H1 (cell line): ENCODE measurements around the gene CALML4. TPM values are rescaled to one million over a fixed set of nuclear protein-coding genes. Genes with fewer than 3 reads are reported as not detected.

Experiments
- CTCF ChIA-PET: fragments of 300-600 bp; sonication (Branson Sonifier 250); formaldehyde crosslinking; loops from one replicate; lab custom pipeline; 2021; ENCODE audit not compliant: partially characterized antibody; lab: Charles Lee
- POLR2A ChIA-PET: fragments of 300-600 bp; sonication (Branson Sonifier 250); formaldehyde crosslinking; loops from one replicate; lab custom pipeline; 2021; ENCODE audit warnings: inconsistent platforms; ENCODE audit not compliant: partially characterized antibody; lab: Charles Lee
- DNase-seq, 2 experiments: peaks; one replicate each; pipeline versions ENCODE4 v3.0.0 to v3.0.0-alpha.2; 2010 to 2022; ENCODE audit warnings: low spot score in 2 of 2, low read depth in 1 of 2, mixed read lengths in 1 of 2
- FAIRE-seq: peaks from 2 replicates; lab custom pipeline; 2011; peaks lifted over from hg19 to GRCh38; lab: Jason Lieb, UNC
- H2AFZ ChIP-seq: 2 replicates; pipeline ENCODE4 v1.8.1; 2012; ENCODE audit warnings: low read length, inconsistent platforms
- H2AK5ac ChIP-seq: 2 replicates; pipeline ENCODE4 v1.6.1; 2013; ENCODE audit warnings: low read depth, low read length
- H2BK120ac ChIP-seq: replicated peaks from 2 replicates; pipeline ENCODE3; 2013; ENCODE audit warnings: low read depth, low read length, inconsistent platforms
- H2BK12ac ChIP-seq: 2 replicates; pipeline ENCODE4 v1.6.1; 2013; ENCODE audit warnings: low read depth, low read length
- H2BK15ac ChIP-seq: 2 replicates; pipeline ENCODE4 v1.6.1; 2013; ENCODE audit warnings: low read length
- H2BK20ac ChIP-seq: 2 replicates; pipeline ENCODE4 v1.6.1; 2013; ENCODE audit warnings: low read length
- H2BK5ac ChIP-seq: 2 replicates; pipeline ENCODE4 v1.6.1; 2013; ENCODE audit warnings: low read depth, low read length
- H3K14ac ChIP-seq: 2 replicates; pipeline ENCODE4 v1.6.1; 2013; ENCODE audit warnings: inconsistent platforms; ENCODE audit not compliant: insufficient read length
- H3K18ac ChIP-seq: 2 replicates; pipeline ENCODE4 v1.6.1; 2013; ENCODE audit warnings: low read length; ENCODE audit errors: extremely low read depth
- H3K23ac ChIP-seq: 2 replicates; pipeline ENCODE4 v1.6.1; 2013; ENCODE audit warnings: inconsistent platforms; ENCODE audit not compliant: insufficient read length
- H3K23me2 ChIP-seq: 2 replicates; pipeline ENCODE4 v1.6.1; 2013; ENCODE audit warnings: low read depth, low read length
- H3K27ac ChIP-seq: 2 replicates; pipeline ENCODE4 v1.6.1; 2011; ENCODE audit warnings: low read depth, low read length, inconsistent platforms
- H3K27me3 ChIP-seq, 4 experiments: replicated peaks in 1 of 4; 1 replicate in 1 of 4; 2 replicates in 3 of 4; pipeline versions ENCODE4 v1.6.1 to v1.8.1; 2011 to 2013; ENCODE audit warnings: low read length in 3 of 4, mild to moderate bottlenecking in 3 of 4, inconsistent platforms in 2 of 4, mixed read lengths in 2 of 4, moderate library complexity in 1 of 4; ENCODE audit not compliant: control insufficient read depth in 3 of 4, insufficient read depth in 3 of 4; ENCODE audit errors: extremely low read depth in 1 of 4
- H3K36me3 ChIP-seq, 4 experiments: 2 replicates each; pipeline versions ENCODE4 v1.6.1 to v1.8.1; 2011 to 2013; ENCODE audit warnings: mild to moderate bottlenecking in 4 of 4, low read length in 3 of 4, moderate library complexity in 2 of 4, control low read depth in 1 of 4, inconsistent platforms in 1 of 4; ENCODE audit not compliant: insufficient read depth in 4 of 4, control insufficient read depth in 2 of 4
- H3K4ac ChIP-seq: replicated peaks from 2 replicates; pipeline ENCODE3; 2013; ENCODE audit warnings: low read length, low read depth, mixed read lengths, inconsistent platforms; ENCODE audit not compliant: insufficient read length
- H3K4me1 ChIP-seq, 4 experiments: replicated peaks in 1 of 4; 1 replicate in 1 of 4; 2 replicates in 3 of 4; pipeline versions ENCODE4 v1.6.1 to v1.8.1; 2011 to 2013; ENCODE audit warnings: low read length in 3 of 4, inconsistent platforms in 2 of 4, mixed read lengths in 1 of 4; ENCODE audit not compliant: insufficient read depth in 4 of 4, control insufficient read depth in 3 of 4
- H3K4me2 ChIP-seq, 2 experiments: 2 replicates each; pipeline versions ENCODE4 v1.6.1 to v1.8.1; 2011 to 2013; ENCODE audit warnings: low read depth in 2 of 2, low read length in 2 of 2, control low read depth in 1 of 2, inconsistent platforms in 1 of 2, mild to moderate bottlenecking in 1 of 2; ENCODE audit not compliant: insufficient read depth in 1 of 2
- H3K4me3 ChIP-seq, 4 experiments: fragments of 200-600, 300-600 bp in 1 of 4; sonication (generic), shearing (Covaris generic), sonication (Bioruptor Twin) in 1 of 4; 2 replicates each; pipeline versions ENCODE4 v1.5.1 to v1.8.1; 2011 to 2016; ENCODE audit warnings: low read length in 4 of 4, low read depth in 3 of 4, control low read depth in 2 of 4, inconsistent platforms in 2 of 4, mild to moderate bottlenecking in 2 of 4, mixed read lengths in 1 of 4, moderate library complexity in 1 of 4; ENCODE audit not compliant: insufficient read depth in 2 of 4; ENCODE audit errors: extremely low read depth in 1 of 4
- H3K56ac ChIP-seq: replicated peaks from 2 replicates; pipeline ENCODE3; 2013; ENCODE audit warnings: low read depth, mild to moderate bottlenecking, mixed read lengths, low read length, inconsistent platforms; ENCODE audit not compliant: insufficient read length
- H3K79me1 ChIP-seq: 2 replicates; pipeline ENCODE4 v1.6.1; 2013; ENCODE audit warnings: low read depth, low read length, control low read depth
- H3K79me2 ChIP-seq, 2 experiments: 2 replicates each; pipeline versions ENCODE4 v1.6.1 to v1.8.1; 2012 to 2013; ENCODE audit warnings: low read length in 2 of 2, mild to moderate bottlenecking in 2 of 2, inconsistent platforms in 1 of 2; ENCODE audit not compliant: insufficient read depth in 2 of 2, control insufficient read depth in 1 of 2
- H3K9ac ChIP-seq, 4 experiments: replicated peaks in 1 of 4; 1 replicate in 1 of 4; 2 replicates in 3 of 4; pipeline versions ENCODE4 v1.6.1 to v1.8.1; 2011 to 2013; ENCODE audit warnings: low read depth in 3 of 4, low read length in 3 of 4, control low read depth in 2 of 4, mild to moderate bottlenecking in 2 of 4, moderate library complexity in 2 of 4, inconsistent platforms in 1 of 4; ENCODE audit errors: extremely low read depth in 1 of 4
- H3K9me3 ChIP-seq, 2 experiments: 2 replicates each; pipeline versions ENCODE4 v1.6.1 to v1.8.1; 2012 to 2013; ENCODE audit warnings: mild to moderate bottlenecking in 2 of 2, moderate library complexity in 2 of 2, control low read depth in 1 of 2, inconsistent platforms in 1 of 2, low read depth in 1 of 2, low read length in 1 of 2, mixed read lengths in 1 of 2; ENCODE audit not compliant: insufficient read depth in 2 of 2
- H4K20me1 ChIP-seq, 2 experiments: replicated peaks in 1 of 2; 2 replicates each; pipeline versions ENCODE3 to v1.8.1; 2011 to 2013; ENCODE audit warnings: inconsistent platforms in 2 of 2, low read length in 2 of 2, mild to moderate bottlenecking in 1 of 2; ENCODE audit not compliant: insufficient read depth in 2 of 2, control insufficient read depth in 1 of 2
- H4K5ac ChIP-seq: 2 replicates; pipeline ENCODE4 v1.6.1; 2013; ENCODE audit warnings: low read length, low read depth, mixed read lengths, inconsistent platforms; ENCODE audit not compliant: insufficient read length
- H4K8ac ChIP-seq: 2 replicates; pipeline ENCODE4 v1.8.0; 2013; ENCODE audit warnings: mild to moderate bottlenecking, moderate library complexity, low read length, inconsistent platforms; ENCODE audit not compliant: insufficient read depth; ENCODE audit errors: extremely low read depth
- H4K91ac ChIP-seq: replicated peaks from 2 replicates; pipeline ENCODE3; 2013; ENCODE audit warnings: low read length, mixed read lengths, inconsistent platforms; ENCODE audit not compliant: insufficient read length
- BCL11A ChIP-seq, 2 experiments: IDR thresholded peaks; one replicate each; pipeline ENCODE4 v1.6.1; 2011; ENCODE audit warnings: low read depth in 2 of 2, low read length in 2 of 2, mild to moderate bottlenecking in 2 of 2
- CBX8 ChIP-seq: fragments of 300-800, 300-1000 bp; sonication (generic); IDR thresholded peaks from 2 replicates; pipeline ENCODE4 v1.7.1; 2016; ENCODE audit warnings: low read depth, low read length, borderline replicate concordance
- CHD2 ChIP-seq: IDR thresholded peaks from 2 replicates; pipeline ENCODE4 v1.6.1; 2012; ENCODE audit warnings: low read length, improper control_type of control experiment
- CTBP2 ChIP-seq: IDR thresholded peaks from 2 replicates; pipeline ENCODE4 v1.7.0; 2011; ENCODE audit warnings: borderline replicate concordance, mild to moderate bottlenecking, moderate library complexity, mixed read lengths, low read length; ENCODE audit not compliant: insufficient read depth, insufficient read length
- EGR1 ChIP-seq: IDR thresholded peaks from 2 replicates; pipeline ENCODE4 v1.6.1; 2011; ENCODE audit warnings: low read depth, low read length, borderline replicate concordance
- FOSL1 ChIP-seq: IDR thresholded peaks from 2 replicates; pipeline ENCODE4 v1.6.1; 2011; ENCODE audit warnings: mild to moderate bottlenecking, low read depth, low read length, moderate library complexity; ENCODE audit not compliant: insufficient read depth
- JUN ChIP-seq: IDR thresholded peaks from 2 replicates; pipeline ENCODE4 v1.6.1; 2011; ENCODE audit warnings: low read depth, mild to moderate bottlenecking, improper control_type of control experiment, low read length
- MAFK ChIP-seq: IDR thresholded peaks from 2 replicates; pipeline ENCODE4 v1.6.1; 2012; ENCODE audit warnings: low read depth, mild to moderate bottlenecking, improper control_type of control experiment, low read length
- SIN3A ChIP-seq, 2 experiments: IDR thresholded peaks in 1 of 2; conservative IDR thresholded peaks in 1 of 2; 2 replicates each; pipeline ENCODE4 v1.6.1; 2011 to 2012; ENCODE audit warnings: low read length in 2 of 2, improper control_type of control experiment in 1 of 2, low read depth in 1 of 2, mild to moderate bottlenecking in 1 of 2
- SIRT6 ChIP-seq: IDR thresholded peaks from one replicate; pipeline ENCODE4 v1.7.1; 2012; ENCODE audit warnings: low read length, inconsistent platforms
- SP2 ChIP-seq: IDR thresholded peaks from 2 replicates; pipeline ENCODE4 v1.6.1; 2012; ENCODE audit warnings: mild to moderate bottlenecking, low read length, inconsistent platforms
- TCF12 ChIP-seq: IDR thresholded peaks from 2 replicates; pipeline ENCODE4 v1.6.1; 2011; ENCODE audit warnings: low read depth, mild to moderate bottlenecking, low read length
- WGBS, 2 experiments: shearing (Covaris generic) in 1 of 2; methylation state at CpG; one replicate each; pipeline versions ENCODE4 v1.1.6 to v1.1.7; 2013 to 2015; ENCODE audit warnings: low lambda C conversion rate in 2 of 2, mixed read lengths in 2 of 2, inconsistent platforms in 1 of 2, low coverage in 1 of 2, missing lambda C conversion rate in 1 of 2; ENCODE audit not compliant: insufficient replicate concordance in 2 of 2, insufficient coverage in 1 of 2, insufficient read length in 1 of 2; ENCODE audit errors: extremely low coverage in 1 of 2, missing lambda C conversion rate in 1 of 2; 5-methylcytosine and 5-hydroxymethylcytosine counted together
- polyA plus RNA-seq, 7 experiments: library from polyadenylated mRNA; depleted of rRNA in 3 of 7; stranded (reverse) in 5 of 7; unstranded in 2 of 7; fragments of >200 nt in 5 of 7; fragments of 200-250 nt in 2 of 7; gene quantifications; 1 replicate in 5 of 7; 2 replicates in 1 of 7; 4 replicates in 1 of 7; pipeline versions ENCODE4 v1.2.1 to v1.2.3, GENCODE V29; 2011 to 2013; ENCODE audit warnings: missing spikeins in 2 of 7, mixed read lengths in 2 of 7
- total RNA-seq: library from RNA; stranded (reverse); fragmentation: NEBNext Ultra II Directional; extraction: Animal tissue kit (Norgen Biotek cat#: 25700); gene quantifications from 2 replicates; pipeline ENCODE4 v1.2.1, GENCODE V29; 2021

Gene CALML4
- total and polyA plus RNA-seq, 2 of the 8 experiments (the other 6 are each of a cell fraction or from before 2014, with no cell fraction given) = 3.8 to 12.5 TPM

DNA sequence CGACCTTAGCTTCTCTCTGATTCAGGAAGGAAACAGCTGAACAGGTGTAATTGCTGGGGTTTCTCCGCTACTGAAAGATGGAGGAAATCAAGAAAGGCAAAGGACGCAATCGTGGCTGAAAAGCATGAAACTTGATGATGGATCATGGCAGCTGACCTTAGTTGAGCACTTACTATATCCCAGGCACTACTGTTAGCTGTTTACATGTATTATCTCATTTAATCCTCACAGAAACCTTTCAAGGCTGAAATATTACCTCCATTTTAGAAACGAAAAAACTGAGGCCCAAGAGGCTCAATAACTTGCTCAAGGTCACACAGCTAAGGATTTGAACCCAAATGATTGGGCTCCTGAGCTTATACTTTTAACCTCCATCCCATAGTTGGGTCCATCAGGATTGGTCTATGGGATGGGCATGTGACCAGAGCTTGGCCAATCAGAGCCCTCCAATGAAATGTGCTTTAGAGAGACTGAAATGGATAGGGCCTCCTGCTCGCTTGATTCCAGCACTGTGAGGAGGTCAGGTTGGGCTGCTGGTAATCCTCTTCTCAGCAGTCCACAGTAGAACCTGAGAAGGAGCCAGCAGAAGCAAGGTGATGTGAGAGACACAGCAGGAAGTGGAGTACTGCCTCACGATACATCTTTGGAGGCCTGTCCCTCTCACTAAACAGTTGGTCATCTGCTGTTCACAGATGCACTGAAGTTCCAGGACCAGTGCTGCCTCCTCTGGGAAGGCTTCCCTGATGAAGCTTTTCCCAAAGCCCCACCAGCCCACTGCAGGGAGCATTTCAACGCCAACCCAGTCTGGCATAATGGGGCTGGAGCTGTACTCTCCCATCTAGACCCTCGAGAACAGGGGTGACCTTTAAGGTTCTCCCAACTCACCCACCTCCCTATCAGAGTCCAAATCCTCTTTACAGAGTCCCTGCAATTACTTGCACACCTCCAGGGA, 14.0 kb upstream of the CALML4 start:
- H3K79me2 ChIP-seq = peaks cover 14 to 75% of the 10 kb centered on the region in 2 experiments
- H3K36me3 ChIP-seq = peaks cover 3 to 31% (median 17%) of the 10 kb centered on the region in 4 experiments; a peak in 7 of 8 replicates
- no peak for TF ChIP-seq CHD2
- TF ChIP-seq EGR1 = no peak
- no peak for TF ChIP-seq SP2
- TF ChIP-seq SIN3A (conservative IDR thresholded peaks at IDR 0.05 in 1 of 2, IDR thresholded peaks at IDR 0.05 in 1 of 2; ENCODE audit: low read depth in 1 of 2, low read length in 2 of 2) = no peak
- TF ChIP-seq CTBP2 = no peak
- TF ChIP-seq SIRT6 = no peak
- no peak for TF ChIP-seq JUN
- TF ChIP-seq TCF12 = no peak
- TF ChIP-seq BCL11A (IDR thresholded peaks at IDR 0.05; ENCODE audit: low read depth in 2 of 2, low read length in 2 of 2) = no peak
- TF ChIP-seq CBX8 = no peak
- TF ChIP-seq MAFK = no peak
- no peak for TF ChIP-seq FOSL1

More for the DNA sequence above, 14.0 kb upstream of the CALML4 start:
- ChIA-PET POLR2A (interaction anchor here (1.2 to 6.0 kb wide), 2 partner anchors 8 to 10 kb away, joined by 3 to 38 read pairs; partner anchors contain the start of gene CLN6), CTCF (interaction anchor here (0.6 to 2.4 kb wide), 5 partner anchors 9 to 88 kb away, joined by 3 to 13 read pairs (median 3); no protein-coding TSS in a partner anchor)
- H3K9ac ChIP-seq = no peak overlapping the region
- no peak overlapping the region for H4K5ac ChIP-seq
- no peak overlapping the region for H3K23ac ChIP-seq
- H3K18ac ChIP-seq = no peak overlapping the region
- H4K20me1 ChIP-seq = peaks cover 0 to 17% of the 10 kb centered on the region in 2 experiments
- no peak overlapping the region for H3K14ac ChIP-seq
- no peaks in the 10 kb centered on the region for H3K23me2 ChIP-seq
- peaks cover 23% of the 10 kb centered on the region for H3K79me1 ChIP-seq
- 93% methylated on average over 9 of the region's 9 CpGs; no CpG with 5 or more reads in 1 of the 2 experiments for WGBS, 2 experiments
- no peak overlapping the region for H3K4me3 ChIP-seq
- H4K8ac ChIP-seq = no peak overlapping the region
- no peak overlapping the region for H3K4ac ChIP-seq
- H2AK5ac ChIP-seq = no peak overlapping the region
- H3K9me3 ChIP-seq = peaks cover 0 to 15% of the 10 kb centered on the region in 2 experiments; a peak in 2 of 4 replicates
- no peak overlapping the region for H3K4me2 ChIP-seq
- H3K27ac ChIP-seq = no peak overlapping the region
- FAIRE-seq (no peak), DNase-seq (peak in 1 of 2 experiments; percentile 27)
- H2BK5ac ChIP-seq = no peak overlapping the region
- H3K27me3 ChIP-seq = no peaks in the 10 kb centered on the region
- no peak overlapping the region for H2BK120ac ChIP-seq
- no peak overlapping the region for H2BK12ac ChIP-seq
- no peak overlapping the region for H2AFZ ChIP-seq
- no peak overlapping the region for H4K91ac ChIP-seq
- no peak overlapping the region for H3K56ac ChIP-seq
- H2BK20ac ChIP-seq = no peak overlapping the region
- no peaks in the 10 kb centered on the region for H3K4me1 ChIP-seq
- H2BK15ac ChIP-seq = no peak overlapping the region
